ENCODE data around the gene GRM8.
"Not testable (repeated sequence)": the region's sequence is repeated elsewhere in the genome, so short reads cannot be mapped to it uniquely, and the experiment has no call there.

The GRM8 gene

DNA sequence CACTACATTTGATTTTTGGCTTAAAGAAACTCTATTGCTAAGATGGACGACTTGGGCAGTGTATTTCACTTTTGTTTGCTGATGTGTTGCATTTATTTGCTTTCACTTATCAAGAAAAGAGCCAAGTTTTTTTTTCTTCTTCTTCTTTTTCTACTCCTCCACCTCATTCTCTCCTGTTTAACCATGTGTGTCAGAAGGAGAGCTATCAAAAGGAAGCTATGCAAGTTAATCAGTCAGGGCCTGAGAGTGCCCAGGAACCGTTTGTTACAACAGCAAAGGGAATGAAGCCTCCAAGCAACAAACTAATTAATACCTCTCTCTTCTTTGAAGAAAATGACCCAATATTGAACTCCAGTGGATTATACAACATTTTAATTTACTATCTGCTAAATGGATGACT, 299.3 kb downstream of the GRM8 start:
- Histone ChIP-seq H3K27ac (ENCODE audit: low read depth, low read length) (no peak overlapping the region), H3K9ac (ENCODE audit: low read depth in 1 of 2, low read length in 2 of 2) (no peak overlapping the region), H3K4me1 (ENCODE audit: control insufficient read depth in 1 of 2, insufficient read depth in 2 of 2, low read length in 2 of 2) (no peaks in the 10 kb centered on the region), H3K9me3 (ENCODE audit: control insufficient read depth in 1 of 2, low read length in 2 of 2) (no peaks in the 10 kb centered on the region), H3K4me3 (ENCODE audit: low read depth in 1 of 2, low read length in 2 of 2) (no peak overlapping the region), H3K27me3 (ENCODE audit: control insufficient read depth in 1 of 2, insufficient read depth in 2 of 2, low read length in 2 of 2) (no peaks in the 10 kb centered on the region), H3K36me3 (ENCODE audit: control insufficient read depth in 1 of 2, insufficient read depth in 2 of 2, low read length in 2 of 2) (no peaks in the 10 kb centered on the region)

DNA sequence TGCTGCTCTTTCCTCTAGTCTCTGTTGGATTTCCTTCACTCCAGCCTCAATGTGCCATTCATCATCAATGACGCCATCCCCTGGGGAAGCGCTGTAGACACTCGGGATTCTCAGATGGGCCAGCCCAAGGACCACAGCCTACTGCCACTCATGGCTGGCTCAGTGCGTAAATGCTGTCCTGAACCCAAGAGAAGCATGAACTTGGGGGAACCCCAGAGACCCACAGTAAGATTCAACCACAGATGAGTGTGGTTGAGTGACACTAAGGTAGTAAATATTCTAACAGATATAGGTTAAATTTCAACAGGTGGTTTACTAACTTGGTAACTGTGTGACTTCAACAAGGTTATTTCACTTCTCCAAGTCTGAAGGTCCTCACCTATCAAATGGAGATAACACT, 304.1 kb downstream of the GRM8 start:
- no peaks in the 10 kb centered on the region for H3K4me1 ChIP-seq (ENCODE audit: control insufficient read depth in 1 of 2, insufficient read depth in 2 of 2, low read length in 2 of 2)
- no peak overlapping the region for H3K27ac ChIP-seq (ENCODE audit: low read depth, low read length)
- H3K9me3 ChIP-seq (ENCODE audit: control insufficient read depth in 1 of 2, low read length in 2 of 2): no peaks in the 10 kb centered on the region
- H3K4me3 ChIP-seq (ENCODE audit: low read depth in 1 of 2, low read length in 2 of 2): no peak overlapping the region
- no peaks in the 10 kb centered on the region for H3K36me3 ChIP-seq (ENCODE audit: control insufficient read depth in 1 of 2, insufficient read depth in 2 of 2, low read length in 2 of 2)
- H3K27me3 ChIP-seq (ENCODE audit: control insufficient read depth in 1 of 2, insufficient read depth in 2 of 2, low read length in 2 of 2): no peaks in the 10 kb centered on the region
- H3K9ac ChIP-seq (ENCODE audit: low read depth in 1 of 2, low read length in 2 of 2): no peak overlapping the region

DNA sequence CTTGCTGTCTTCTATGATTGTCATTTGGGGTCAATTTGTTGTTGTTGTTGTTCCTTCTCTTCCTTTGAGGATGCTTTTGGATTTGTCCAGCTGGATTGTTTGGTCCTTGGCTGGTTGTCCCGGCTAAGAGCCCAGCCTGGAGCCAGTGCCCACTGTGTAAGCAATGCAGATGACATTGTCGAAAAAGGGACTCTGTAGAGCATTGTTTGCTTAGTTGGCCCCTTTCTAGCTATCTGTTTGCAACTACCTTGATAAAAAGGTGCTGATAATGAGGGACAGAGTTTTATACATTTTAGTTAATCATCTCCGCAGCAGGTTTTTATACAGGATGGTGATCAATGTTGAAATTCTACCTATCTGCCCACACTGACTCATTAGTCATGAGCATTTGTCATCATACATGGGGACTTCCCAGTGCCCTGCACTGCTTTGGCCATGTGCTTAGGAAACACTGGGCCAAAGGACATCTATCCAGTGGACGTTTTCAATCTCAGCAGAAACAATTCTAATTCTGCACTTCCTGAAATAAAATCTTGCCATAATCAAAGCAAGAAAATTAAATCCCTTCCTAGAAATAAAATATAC, 311.9 kb downstream of the GRM8 start:
- H3K4me3 ChIP-seq (ENCODE audit: low read depth in 1 of 2, low read length in 2 of 2): no peak overlapping the region
- no peaks in the 10 kb centered on the region for H3K4me1 ChIP-seq (ENCODE audit: control insufficient read depth in 1 of 2, insufficient read depth in 2 of 2, low read length in 2 of 2)
- H3K27me3 ChIP-seq (ENCODE audit: control insufficient read depth in 1 of 2, insufficient read depth in 2 of 2, low read length in 2 of 2): no peaks in the 10 kb centered on the region
- H3K27ac ChIP-seq (ENCODE audit: low read depth, low read length): no peak overlapping the region
- H3K9ac ChIP-seq (ENCODE audit: low read depth in 1 of 2, low read length in 2 of 2): no peak overlapping the region
- no peaks in the 10 kb centered on the region for H3K9me3 ChIP-seq (ENCODE audit: control insufficient read depth in 1 of 2, low read length in 2 of 2)
- no peaks in the 10 kb centered on the region for H3K36me3 ChIP-seq (ENCODE audit: control insufficient read depth in 1 of 2, insufficient read depth in 2 of 2, low read length in 2 of 2)

DNA sequence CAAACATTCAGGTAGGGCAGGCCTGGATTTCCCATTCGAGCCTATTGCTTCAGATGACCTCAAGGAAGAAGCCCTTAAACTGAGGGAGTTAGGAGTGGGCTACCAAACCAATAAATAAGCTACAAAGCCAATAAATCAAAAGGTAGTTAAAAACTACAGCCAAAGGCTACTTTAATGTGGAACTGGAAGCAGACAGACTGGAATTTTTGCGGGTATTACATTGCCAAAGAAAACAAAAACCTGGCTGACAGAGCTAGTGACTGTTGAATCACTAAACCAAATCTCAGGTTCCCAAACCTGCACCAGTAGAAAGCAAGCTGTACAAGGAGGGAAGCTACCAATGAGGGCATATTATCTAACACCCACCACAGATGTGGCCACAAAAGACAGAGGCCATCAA, 315.6 kb downstream of the GRM8 start:
- Histone ChIP-seq H3K4me3 (ENCODE audit: low read depth in 1 of 2, low read length in 2 of 2) (no peak overlapping the region), H3K9me3 (ENCODE audit: control insufficient read depth in 1 of 2, low read length in 2 of 2) (no peaks in the 10 kb centered on the region), H3K27ac (ENCODE audit: low read depth, low read length) (no peak overlapping the region), H3K9ac (ENCODE audit: low read depth in 1 of 2, low read length in 2 of 2) (no peak overlapping the region), H3K4me1 (ENCODE audit: control insufficient read depth in 1 of 2, insufficient read depth in 2 of 2, low read length in 2 of 2) (no peaks in the 10 kb centered on the region), H3K36me3 (ENCODE audit: control insufficient read depth in 1 of 2, insufficient read depth in 2 of 2, low read length in 2 of 2) (no peaks in the 10 kb centered on the region), H3K27me3 (ENCODE audit: control insufficient read depth in 1 of 2, insufficient read depth in 2 of 2, low read length in 2 of 2) (no peaks in the 10 kb centered on the region)

DNA sequence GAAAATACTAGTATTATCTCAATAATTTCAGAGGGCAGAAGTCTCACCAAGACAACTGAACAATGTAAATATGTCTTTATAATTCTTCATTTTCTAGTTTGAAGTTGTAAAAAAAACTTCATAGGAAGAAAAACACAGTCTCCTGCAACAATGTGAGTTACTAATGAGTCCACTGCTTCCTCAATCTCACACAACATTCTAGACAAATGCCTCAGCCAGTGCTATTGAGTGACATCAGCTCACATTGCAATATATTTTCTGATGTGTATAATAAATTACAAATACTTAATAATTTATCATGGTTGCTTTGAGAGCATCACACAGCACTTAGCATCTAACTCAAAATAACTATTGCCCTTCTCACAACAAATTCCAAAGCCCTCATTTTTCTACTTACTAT, 321.2 kb downstream of the GRM8 start:
- Histone ChIP-seq H3K4me3 (ENCODE audit: low read depth in 1 of 2, low read length in 2 of 2) (no peak overlapping the region), H3K27me3 (ENCODE audit: control insufficient read depth in 1 of 2, insufficient read depth in 2 of 2, low read length in 2 of 2) (no peaks in the 10 kb centered on the region), H3K36me3 (ENCODE audit: control insufficient read depth in 1 of 2, insufficient read depth in 2 of 2, low read length in 2 of 2) (no peaks in the 10 kb centered on the region), H3K9ac (ENCODE audit: low read depth in 1 of 2, low read length in 2 of 2) (no peak overlapping the region), H3K27ac (ENCODE audit: low read depth, low read length) (no peak overlapping the region), H3K9me3 (ENCODE audit: control insufficient read depth in 1 of 2, low read length in 2 of 2) (no peaks in the 10 kb centered on the region), H3K4me1 (ENCODE audit: control insufficient read depth in 1 of 2, insufficient read depth in 2 of 2, low read length in 2 of 2) (no peaks in the 10 kb centered on the region)

DNA sequence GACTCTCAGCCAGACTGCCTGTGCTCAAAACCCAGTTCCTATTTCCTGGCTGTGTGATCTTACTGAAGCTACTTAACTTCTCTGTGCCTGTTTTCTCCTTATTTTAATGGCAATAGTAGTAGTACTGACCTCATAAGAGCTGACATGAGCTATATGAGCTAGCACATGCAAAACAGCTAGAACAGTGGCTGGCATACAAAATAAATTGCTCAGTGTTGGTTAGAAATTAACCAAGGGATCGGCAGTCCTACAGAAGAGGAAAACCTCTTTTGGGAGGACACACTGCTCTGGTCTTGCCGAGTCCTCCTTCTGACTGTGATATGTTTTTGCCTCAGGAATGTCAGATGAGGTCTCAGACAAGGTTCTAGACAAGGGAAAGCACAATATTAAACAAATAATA, 322.6 kb downstream of the GRM8 start:
- no peak overlapping the region for H3K27ac ChIP-seq (ENCODE audit: low read depth, low read length)
- no peaks in the 10 kb centered on the region for H3K36me3 ChIP-seq (ENCODE audit: control insufficient read depth in 1 of 2, insufficient read depth in 2 of 2, low read length in 2 of 2)

DNA sequence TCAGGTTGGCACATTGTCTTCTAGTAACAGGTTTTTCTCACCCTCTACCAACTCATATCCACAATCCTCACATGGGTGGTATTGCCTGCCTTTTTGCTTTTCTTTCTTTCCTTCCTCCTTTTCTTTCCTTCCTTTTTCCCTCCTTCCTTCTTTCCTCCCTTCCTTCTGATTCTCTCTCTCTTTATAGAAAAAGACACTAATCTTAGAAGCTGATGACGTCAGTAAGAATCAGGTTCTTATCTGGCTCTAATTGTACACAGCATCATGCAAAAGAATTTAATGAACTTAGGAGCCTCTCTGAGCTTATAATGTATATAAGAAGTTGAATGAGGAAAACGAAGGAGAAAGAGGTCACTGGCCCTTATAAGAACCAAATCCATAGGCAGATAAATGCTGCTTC, 328.3 kb downstream of the GRM8 start:
- Histone ChIP-seq H3K27ac (ENCODE audit: low read depth, low read length) (no peak overlapping the region), H3K9ac (ENCODE audit: low read depth in 1 of 2, low read length in 2 of 2) (no peak overlapping the region), H3K9me3 (ENCODE audit: control insufficient read depth in 1 of 2, low read length in 2 of 2) (no peaks in the 10 kb centered on the region), H3K27me3 (ENCODE audit: control insufficient read depth in 1 of 2, insufficient read depth in 2 of 2, low read length in 2 of 2) (no peaks in the 10 kb centered on the region), H3K36me3 (ENCODE audit: control insufficient read depth in 1 of 2, insufficient read depth in 2 of 2, low read length in 2 of 2) (no peaks in the 10 kb centered on the region), H3K4me1 (ENCODE audit: control insufficient read depth in 1 of 2, insufficient read depth in 2 of 2, low read length in 2 of 2) (no peaks in the 10 kb centered on the region), H3K4me3 (ENCODE audit: low read depth in 1 of 2, low read length in 2 of 2) (no peak overlapping the region)

More for the DNA sequence above, 322.6 kb downstream of the GRM8 start:
- H3K4me3 ChIP-seq (ENCODE audit: low read depth in 1 of 2, low read length in 2 of 2): no peak overlapping the region
- H3K4me1 ChIP-seq (ENCODE audit: control insufficient read depth in 1 of 2, insufficient read depth in 2 of 2, low read length in 2 of 2): no peaks in the 10 kb centered on the region
- no peaks in the 10 kb centered on the region for H3K9me3 ChIP-seq (ENCODE audit: control insufficient read depth in 1 of 2, low read length in 2 of 2)
- no peaks in the 10 kb centered on the region for H3K27me3 ChIP-seq (ENCODE audit: control insufficient read depth in 1 of 2, insufficient read depth in 2 of 2, low read length in 2 of 2)
- no peak overlapping the region for H3K9ac ChIP-seq (ENCODE audit: low read depth in 1 of 2, low read length in 2 of 2)

DNA sequence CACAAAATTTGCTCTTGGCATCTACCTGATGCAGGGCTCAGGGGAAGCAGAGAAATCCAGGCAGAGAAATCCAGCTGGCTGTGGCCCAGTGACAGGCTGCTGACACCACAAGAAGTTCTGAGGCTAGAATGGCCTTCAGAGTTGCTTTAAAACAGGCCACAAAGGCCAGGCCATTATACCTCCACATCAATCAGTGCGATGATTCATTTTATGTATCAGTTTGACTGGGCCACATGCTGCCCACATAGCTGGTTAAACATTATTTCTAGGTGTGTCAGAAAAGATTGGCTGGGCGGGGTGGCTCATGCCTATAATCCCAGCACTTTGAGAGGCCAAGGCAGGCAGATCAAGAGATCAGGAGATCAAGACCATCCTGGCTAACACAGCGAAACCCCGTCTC, 341.1 kb downstream of the GRM8 start:
- H3K27ac ChIP-seq (ENCODE audit: low read depth, low read length); H3K4me1 ChIP-seq (ENCODE audit: control insufficient read depth in 1 of 2, insufficient read depth in 2 of 2, low read length in 2 of 2); H3K27me3 ChIP-seq (ENCODE audit: control insufficient read depth in 1 of 2, insufficient read depth in 2 of 2, low read length in 2 of 2); H3K9me3 ChIP-seq (ENCODE audit: control insufficient read depth in 1 of 2, low read length in 2 of 2); H3K4me3 ChIP-seq (ENCODE audit: low read depth in 1 of 2, low read length in 2 of 2); H3K36me3 ChIP-seq (ENCODE audit: control insufficient read depth in 1 of 2, insufficient read depth in 2 of 2, low read length in 2 of 2); H3K9ac ChIP-seq (ENCODE audit: low read depth in 1 of 2, low read length in 2 of 2): not testable (repeated sequence)

DNA sequence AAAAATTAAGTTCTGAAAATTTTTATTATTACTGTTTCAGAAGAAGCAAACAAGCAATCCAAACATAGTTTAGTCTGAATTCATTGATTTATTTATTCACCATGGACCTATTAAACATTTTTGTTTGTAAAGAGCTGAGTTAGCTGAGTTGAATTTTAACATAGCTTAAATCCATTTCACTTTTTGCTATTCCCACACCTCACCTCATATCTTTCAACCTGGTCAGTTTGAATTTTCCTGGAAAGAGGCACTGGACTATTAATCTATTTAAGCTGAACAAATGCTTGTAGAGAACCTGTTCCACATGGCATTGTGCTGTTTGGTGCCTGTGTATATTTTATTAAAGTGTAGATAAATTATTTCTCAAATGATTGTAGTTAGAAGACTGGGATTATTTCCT, 344.2 kb downstream of the GRM8 start:
- not testable (repeated sequence) for H3K4me1 ChIP-seq (ENCODE audit: control insufficient read depth in 1 of 2, insufficient read depth in 2 of 2, low read length in 2 of 2); H3K27me3 ChIP-seq (ENCODE audit: control insufficient read depth in 1 of 2, insufficient read depth in 2 of 2, low read length in 2 of 2); H3K4me3 ChIP-seq (ENCODE audit: low read depth in 1 of 2, low read length in 2 of 2); H3K9ac ChIP-seq (ENCODE audit: low read depth in 1 of 2, low read length in 2 of 2); H3K27ac ChIP-seq (ENCODE audit: low read depth, low read length); H3K9me3 ChIP-seq (ENCODE audit: control insufficient read depth in 1 of 2, low read length in 2 of 2); H3K36me3 ChIP-seq (ENCODE audit: control insufficient read depth in 1 of 2, insufficient read depth in 2 of 2, low read length in 2 of 2)

DNA sequence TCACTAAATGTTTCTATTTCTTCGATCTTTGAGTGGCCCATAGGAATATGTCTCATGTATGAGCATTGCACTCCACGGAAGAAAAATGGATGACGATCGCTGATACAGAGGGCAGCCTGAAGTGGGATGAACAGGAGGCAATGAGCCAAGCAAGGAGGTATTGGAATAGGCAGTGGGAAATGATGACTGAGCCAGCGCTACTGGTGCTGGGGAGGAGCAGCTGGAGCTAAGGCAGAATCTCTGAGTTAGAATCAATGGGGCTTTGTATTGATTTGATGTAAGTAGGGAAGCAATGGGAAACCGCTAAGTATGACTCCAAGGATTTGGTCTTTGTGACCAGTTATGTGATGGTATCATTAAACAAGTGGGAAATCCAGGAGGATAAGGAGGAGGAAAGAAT, 345.1 kb downstream of the GRM8 start:
- not testable (repeated sequence) for H3K4me1 ChIP-seq (ENCODE audit: control insufficient read depth in 1 of 2, insufficient read depth in 2 of 2, low read length in 2 of 2); H3K27me3 ChIP-seq (ENCODE audit: control insufficient read depth in 1 of 2, insufficient read depth in 2 of 2, low read length in 2 of 2); H3K27ac ChIP-seq (ENCODE audit: low read depth, low read length); H3K9ac ChIP-seq (ENCODE audit: low read depth in 1 of 2, low read length in 2 of 2); H3K4me3 ChIP-seq (ENCODE audit: low read depth in 1 of 2, low read length in 2 of 2); H3K9me3 ChIP-seq (ENCODE audit: control insufficient read depth in 1 of 2, low read length in 2 of 2); H3K36me3 ChIP-seq (ENCODE audit: control insufficient read depth in 1 of 2, insufficient read depth in 2 of 2, low read length in 2 of 2)

DNA sequence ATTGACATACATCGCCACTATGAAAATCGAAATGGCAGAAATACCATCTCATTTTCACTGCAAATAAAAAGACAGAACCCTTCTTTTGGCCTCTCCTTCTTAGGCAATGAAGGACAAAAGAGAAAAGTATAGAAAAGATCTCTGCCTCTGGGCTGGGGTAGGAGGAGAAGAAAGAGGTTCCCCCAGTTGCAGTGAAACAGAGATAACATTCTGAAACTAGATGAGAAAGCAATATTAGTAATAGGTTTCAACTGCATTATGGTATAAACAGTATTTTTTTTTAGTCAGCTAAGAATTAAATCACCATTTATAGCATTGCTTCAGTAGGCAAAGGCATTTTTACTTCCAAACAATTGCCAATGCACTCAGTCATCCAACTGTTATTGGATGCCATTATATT, 347.5 kb downstream of the GRM8 start:
- not testable (repeated sequence) for H3K4me1 ChIP-seq (ENCODE audit: control insufficient read depth in 1 of 2, insufficient read depth in 2 of 2, low read length in 2 of 2); H3K9me3 ChIP-seq (ENCODE audit: control insufficient read depth in 1 of 2, low read length in 2 of 2); H3K9ac ChIP-seq (ENCODE audit: low read depth in 1 of 2, low read length in 2 of 2); H3K27ac ChIP-seq (ENCODE audit: low read depth, low read length); H3K27me3 ChIP-seq (ENCODE audit: control insufficient read depth in 1 of 2, insufficient read depth in 2 of 2, low read length in 2 of 2); H3K4me3 ChIP-seq (ENCODE audit: low read depth in 1 of 2, low read length in 2 of 2); H3K36me3 ChIP-seq (ENCODE audit: control insufficient read depth in 1 of 2, insufficient read depth in 2 of 2, low read length in 2 of 2)

All from duodenal mucosa (tissue), 2 donors.